HUES64 (cell line): ENCODE data around the gene WDR5B. TPM values are rescaled to one million over a fixed set of nuclear protein-coding genes. Genes with fewer than 3 reads are reported as not detected.
"Not testable (repeated sequence)": the region's sequence is repeated elsewhere in the genome, so short reads cannot be mapped to it uniquely, and the experiment has no call there.

Experiments
- H3K27ac ChIP-seq: 2 replicates; pipeline ENCODE4 v1.7.0; 2013; ENCODE audit warnings: low read depth, low read length, inconsistent platforms
- H3K27me3 ChIP-seq: 2 replicates; pipeline ENCODE4 v1.6.1; 2013; ENCODE audit warnings: mild to moderate bottlenecking, low read length; ENCODE audit not compliant: insufficient read depth
- H3K36me3 ChIP-seq: 2 replicates; pipeline ENCODE4 v1.6.1; 2013; ENCODE audit warnings: mild to moderate bottlenecking, low read length; ENCODE audit not compliant: insufficient read depth
- H3K4me1 ChIP-seq: 2 replicates; pipeline ENCODE4 v1.6.1; 2013; ENCODE audit warnings: mild to moderate bottlenecking, low read length, moderate library complexity; ENCODE audit not compliant: insufficient read depth
- H3K4me3 ChIP-seq: 2 replicates; pipeline ENCODE4 v1.5.1; 2013; ENCODE audit warnings: mild to moderate bottlenecking, low read length, moderate library complexity
- H3K9ac ChIP-seq: 2 replicates; pipeline ENCODE4 v1.6.1; 2013; ENCODE audit warnings: mild to moderate bottlenecking, low read depth, low read length
- H3K9me3 ChIP-seq: 2 replicates; pipeline ENCODE4 v1.6.1; 2013; ENCODE audit warnings: low read depth, low read length; ENCODE audit not compliant: insufficient read depth
- WGBS: fragments of 150-250, 120-280 bp; methylation state at CpG from one replicate; pipeline ENCODE4 v1.1.7; 2013; ENCODE audit warnings: missing lambda C conversion rate; 5-methylcytosine and 5-hydroxymethylcytosine counted together
- polyA plus RNA-seq, 2 experiments: library from polyadenylated mRNA; stranded (reverse); fragments of 50-300 nt; gene quantifications; one replicate each; pipeline ENCODE4 v1.2.3, GENCODE V29; 2013

WDR5B gene
- 2.6 TPM for polyA plus RNA-seq (2013, experiment 1 of 2)
- 3.6 TPM for polyA plus RNA-seq (2013, experiment 2 of 2)

GRCh38 chr3:122415762-122416654 lies at the start of gene WDR5B:
TSS of gene WDR5B (minus strand) at chr3:122416062. CDS start at chr3:122415528, 534 bp downstream.
- H3K27ac ChIP-seq, result peak within 1 kb of the TSS; percentile 84
- H3K4me1 ChIP-seq, result peaks cover 5% of the 10 kb centered on the region; the same call in 1 of the 2 replicates
- H3K9ac ChIP-seq, result peak within 1 kb of the TSS; percentile 89
- peak within 1 kb of the TSS; percentile 80 for H3K4me3 ChIP-seq
- no peaks in the 10 kb centered on the region for H3K27me3 ChIP-seq
- no peaks in the 10 kb centered on the region for H3K9me3 ChIP-seq
- H3K36me3 ChIP-seq, result peaks cover 15% of the 10 kb centered on the region
- under 1% methylated on average over 48 of the region's 48 CpGs for WGBS

GRCh38 chr3:122464659-122465058 lies 48.8 kb upstream of the WDR5B start:
- Histone ChIP-seq H3K36me3 (peaks cover 71% of the 10 kb centered on the region), H3K9me3 (no peaks in the 10 kb centered on the region), H3K27ac (no peak overlapping the region), H3K9ac (no peak overlapping the region), H3K4me3 (no peak overlapping the region), H3K27me3 (no peaks in the 10 kb centered on the region), H3K4me1 (peaks cover 26% of the 10 kb centered on the region)
- no CpG with 5 or more reads among the region's 1 CpG for WGBS

- H3K27me3 ChIP-seq, result no peaks in the 10 kb centered on the region
- H3K4me3 ChIP-seq, result no peak overlapping the region
- peaks cover 93% of the 10 kb centered on the region for H3K36me3 ChIP-seq
- H3K4me1 ChIP-seq, result peaks cover 4% of the 10 kb centered on the region
- no peak overlapping the region for H3K9ac ChIP-seq
- no peak overlapping the region for H3K27ac ChIP-seq
- no peaks in the 10 kb centered on the region for H3K9me3 ChIP-seq
- no CpG with 5 or more reads among the region's 1 CpG for whole genome bisulfite sequencing
Observed at GRCh38 chr3:122462406-122462805, 46.5 kb upstream of the WDR5B start.

DNA sequence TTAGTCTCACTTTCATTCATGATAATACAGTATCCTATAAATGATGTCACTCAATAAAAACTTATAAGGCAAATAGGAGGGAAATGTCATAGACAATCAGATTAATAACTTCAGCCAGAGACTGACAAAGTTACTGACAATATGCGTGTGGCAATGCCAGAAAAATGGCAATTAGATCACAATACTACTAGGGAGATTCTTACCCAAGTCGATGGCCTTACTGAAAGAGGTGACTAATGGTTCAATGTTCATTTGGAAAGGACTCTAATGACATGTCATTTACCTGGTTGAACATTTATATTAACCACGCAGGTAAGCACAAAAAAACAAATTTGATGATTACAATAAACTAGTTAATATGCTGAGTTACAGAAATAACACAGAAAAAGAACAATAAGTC lies 45.9 kb upstream of the WDR5B start:
- Histone ChIP-seq H3K27ac (no peak overlapping the region), H3K27me3 (no peaks in the 10 kb centered on the region), H3K4me1 (no peaks in the 10 kb centered on the region), H3K36me3 (peaks cover 94% of the 10 kb centered on the region), H3K9me3 (no peaks in the 10 kb centered on the region), H3K4me3 (no peak overlapping the region), H3K9ac (no peak overlapping the region)
- 84% methylated on average over 2 of the region's 3 CpGs for WGBS

DNA sequence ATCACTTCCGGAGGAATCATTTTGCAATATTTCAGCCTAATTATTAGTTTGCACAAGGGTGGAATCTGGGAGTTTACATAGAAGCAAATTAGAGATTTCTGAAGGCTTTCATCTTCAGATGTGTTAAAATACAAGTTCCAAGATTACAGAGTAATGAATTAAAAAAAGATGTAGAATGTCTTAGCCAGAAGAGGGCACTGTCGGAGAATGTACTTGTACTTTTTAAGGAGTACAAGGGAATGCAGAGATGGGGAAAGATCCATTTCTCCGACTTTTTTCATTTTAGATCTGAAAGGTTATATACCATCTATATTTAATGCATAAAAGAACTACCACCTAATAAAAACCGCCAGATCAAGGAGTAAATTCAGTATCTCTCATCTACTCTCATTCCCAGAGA lies 43.1 kb upstream of the WDR5B start:
- no peaks in the 10 kb centered on the region for H3K9me3 ChIP-seq
- no peaks in the 10 kb centered on the region for H3K27me3 ChIP-seq
- H3K36me3 ChIP-seq, result peaks cover 93% of the 10 kb centered on the region
- H3K9ac ChIP-seq, result no peak overlapping the region
- H3K4me1 ChIP-seq, result no peaks in the 10 kb centered on the region
- 85% methylated on average over 3 of the region's 4 CpGs for WGBS
- H3K4me3 ChIP-seq, result no peak overlapping the region
- no peak overlapping the region for H3K27ac ChIP-seq

GRCh38 chr3:122457706-122458105 lies 41.8 kb upstream of the WDR5B start:
- 98% methylated on average over 2 of the region's 2 CpGs for WGBS
- Histone ChIP-seq H3K27ac (no peak overlapping the region), H3K4me3 (no peak overlapping the region), H3K27me3 (no peaks in the 10 kb centered on the region), H3K9ac (no peak overlapping the region), H3K9me3 (no peaks in the 10 kb centered on the region), H3K4me1 (no peaks in the 10 kb centered on the region), H3K36me3 (peaks cover 95% of the 10 kb centered on the region)

GRCh38 chr3:122456074-122456473 lies 40.2 kb upstream of the WDR5B start:
- H3K4me1 ChIP-seq, result no peaks in the 10 kb centered on the region
- peaks cover 91% of the 10 kb centered on the region for H3K36me3 ChIP-seq

DNA sequence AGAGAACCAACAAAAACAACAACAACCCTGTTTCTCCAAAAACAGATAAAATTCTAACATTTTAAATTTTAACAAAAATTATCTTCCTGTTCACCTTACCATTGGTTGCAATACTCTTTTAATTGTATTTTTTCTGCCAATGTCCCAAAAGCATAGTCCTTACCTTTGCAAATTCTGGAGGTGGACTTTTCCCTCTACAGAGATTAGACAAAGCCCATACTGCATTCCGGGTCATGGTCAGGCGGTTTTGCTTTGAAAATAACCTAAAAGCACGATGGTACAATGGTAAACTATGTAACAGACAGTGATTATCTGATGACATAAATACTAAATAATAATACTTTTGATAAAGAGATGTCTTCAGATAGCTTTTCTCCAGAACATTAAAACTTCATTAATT lies 35.5 kb upstream of the WDR5B start:
- peaks cover 76% of the 10 kb centered on the region for H3K36me3 ChIP-seq
- H3K4me1 ChIP-seq, result no peaks in the 10 kb centered on the region
- 95% methylated on average over 2 of the region's 3 CpGs for WGBS

More at GRCh38 chr3:122456074-122456473, 40.2 kb upstream of the WDR5B start:
- Histone ChIP-seq H3K9me3 (no peaks in the 10 kb centered on the region), H3K4me3 (no peak overlapping the region), H3K27ac (no peak overlapping the region), H3K9ac (no peak overlapping the region), H3K27me3 (no peaks in the 10 kb centered on the region)

GRCh38 chr3:122448218-122448617 lies 32.4 kb upstream of the WDR5B start:
- H3K36me3 ChIP-seq, result peaks cover 58% of the 10 kb centered on the region
- WGBS, result 94% methylated on average over 6 of the region's 6 CpGs

More for the DNA sequence above, 35.5 kb upstream of the WDR5B start:
- Histone ChIP-seq H3K27me3 (no peaks in the 10 kb centered on the region), H3K27ac (no peak overlapping the region), H3K9me3 (no peaks in the 10 kb centered on the region), H3K4me3 (no peak overlapping the region), H3K9ac (no peak overlapping the region)

DNA sequence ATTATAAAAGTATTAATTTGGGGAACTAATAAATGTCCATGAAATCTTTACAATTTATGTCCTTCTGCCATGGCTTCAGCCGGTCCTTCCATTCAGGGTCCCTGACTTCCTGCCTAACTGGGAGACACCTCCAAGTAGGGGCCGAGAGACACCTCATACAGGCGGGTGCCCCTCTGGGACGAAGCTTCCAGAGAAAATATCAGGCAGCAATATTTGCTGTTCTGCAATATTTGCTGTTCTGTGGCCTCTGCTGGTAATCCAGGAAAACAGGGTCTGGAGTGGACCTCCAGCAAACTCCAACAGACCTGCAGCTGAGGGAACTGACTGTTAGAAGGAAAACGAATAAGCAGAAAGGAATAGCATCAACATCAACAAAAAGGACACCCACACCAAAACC lies 28.6 kb upstream of the WDR5B start:
- 93% methylated on average over 4 of the region's 5 CpGs for WGBS
- not testable (repeated sequence) for H3K4me3 ChIP-seq, H3K27me3 ChIP-seq, H3K9ac ChIP-seq, H3K9me3 ChIP-seq
- H3K36me3 ChIP-seq, result peaks cover 58% of the 10 kb centered on the region
- peak overlapping the region; percentile 69 for H3K27ac ChIP-seq
- H3K4me1 ChIP-seq, result peaks cover 17% of the 10 kb centered on the region

More at GRCh38 chr3:122448218-122448617, 32.4 kb upstream of the WDR5B start:
- H3K27ac ChIP-seq, H3K4me3 ChIP-seq, H3K9ac ChIP-seq, H3K4me1 ChIP-seq, H3K9me3 ChIP-seq, H3K27me3 ChIP-seq: not testable (repeated sequence)

DNA sequence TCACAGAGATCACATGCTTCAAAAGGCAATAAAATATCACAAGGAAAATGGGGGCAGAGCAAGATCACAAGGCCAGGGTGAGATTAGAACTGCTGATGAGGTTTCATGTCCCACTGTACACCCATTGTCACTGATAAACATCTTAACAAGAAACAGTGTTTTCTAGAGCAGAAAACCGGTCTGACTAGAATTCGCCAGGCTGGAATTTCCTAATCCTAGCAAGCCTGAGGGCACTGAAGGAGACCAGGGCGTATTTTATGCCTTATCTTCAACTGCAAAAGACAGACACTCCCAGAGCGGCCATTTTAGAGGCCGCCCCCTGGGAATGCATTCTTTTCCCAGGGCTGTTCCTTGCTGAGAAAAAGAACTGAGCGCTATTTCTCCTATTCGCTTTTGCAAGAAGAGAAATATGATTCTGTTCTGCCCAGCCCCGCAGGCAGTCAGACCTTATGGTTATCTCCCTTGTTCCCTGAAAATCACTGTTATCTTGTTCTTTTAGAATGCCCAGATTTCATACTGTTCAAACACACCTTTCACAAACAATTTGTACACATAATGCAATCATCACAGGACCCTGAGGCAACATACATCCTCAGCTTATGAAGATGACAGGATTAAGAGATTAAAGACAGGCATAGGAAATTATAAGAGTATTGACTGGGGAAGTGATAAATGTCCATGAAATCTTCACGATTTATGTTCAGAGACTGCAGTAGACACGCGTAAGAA lies 28.1 kb upstream of the WDR5B start:
- not testable (repeated sequence) for H3K27me3 ChIP-seq, H3K9me3 ChIP-seq, H3K4me3 ChIP-seq
- Histone ChIP-seq H3K9ac (peak overlapping the region; percentile 54), H3K36me3 (peaks cover 58% of the 10 kb centered on the region), H3K27ac (peak overlapping the region; percentile 69), H3K4me1 (peaks cover 17% of the 10 kb centered on the region)
- WGBS, result 89% methylated on average over 11 of the region's 11 CpGs
